H1 (cell line): ENCODE results near the gene WDR59.

Source experiments
- ASH2L ChIP-seq: fragments of 200-600, 300-600 bp; sonication (generic); IDR thresholded peaks from one replicate; pipeline ENCODE4 v1.7.1; 2017; ENCODE audit warnings: low read length
- FOSL1 ChIP-seq: IDR thresholded peaks from 2 replicates; pipeline ENCODE4 v1.6.1; 2011; ENCODE audit warnings: mild to moderate bottlenecking, low read depth, low read length, moderate library complexity; ENCODE audit not compliant: insufficient read depth
- HDAC6 ChIP-seq: IDR thresholded peaks from one replicate; pipeline ENCODE4 v1.7.1; 2012; ENCODE audit warnings: low read depth, mild to moderate bottlenecking, inconsistent platforms, low read length, moderate library complexity
- NANOG ChIP-seq: IDR thresholded peaks from 2 replicates; pipeline ENCODE4 v1.6.1; 2011; ENCODE audit warnings: low read length, low read depth, mild to moderate bottlenecking, inconsistent platforms; ENCODE audit not compliant: insufficient read depth, poor library complexity, severe bottlenecking
- POLR2A ChIP-seq, 2 experiments: IDR thresholded peaks; 1 replicate in 1 of 2; 2 replicates in 1 of 2; pipeline ENCODE4 v1.6.1; 2011; ENCODE audit warnings: low read depth in 2 of 2, low read length in 2 of 2, mild to moderate bottlenecking in 2 of 2; ENCODE audit errors: control extremely low read depth in 1 of 2
- POLR2AphosphoS5 ChIP-seq: IDR thresholded peaks from 2 replicates; pipeline ENCODE4 v1.6.1; 2011; ENCODE audit warnings: low read depth, low read length
- RFX5 ChIP-seq: IDR thresholded peaks from 2 replicates; pipeline ENCODE4 v1.6.1; 2011; ENCODE audit warnings: low read depth, low read length, improper control_type of control experiment, borderline replicate concordance
- TEAD4 ChIP-seq: IDR thresholded peaks from 2 replicates; pipeline ENCODE4 v1.6.1; 2012; ENCODE audit warnings: low read depth, low read length, inconsistent platforms, mixed read lengths
- YY1 ChIP-seq: IDR thresholded peaks from 2 replicates; pipeline ENCODE4 v1.6.1; 2011; ENCODE audit warnings: low read depth, mild to moderate bottlenecking, low read length
- TF ChIP-seq, protein P1 (sequence below), 3 experiments: IDR thresholded peaks; 1 replicate in 2 of 3; 2 replicates in 1 of 3; pipeline versions ENCODE4 v1.5.1 to v1.6.1; 2011; ENCODE audit warnings: low read length in 3 of 3, mild to moderate bottlenecking in 3 of 3, inconsistent platforms in 2 of 3, low read depth in 1 of 3, moderate library complexity in 1 of 3; ENCODE audit not compliant: insufficient read depth in 1 of 3; ENCODE audit errors: control extremely low read depth in 1 of 3
- TF ChIP-seq, protein P2 (sequence below): IDR thresholded peaks from 2 replicates; pipeline ENCODE4 v1.6.1; 2012; ENCODE audit warnings: inconsistent platforms
- TF ChIP-seq, protein P3 (sequence below): IDR thresholded peaks from 2 replicates; pipeline ENCODE4 v1.6.1; 2012; ENCODE audit warnings: inconsistent platforms

DNA sequence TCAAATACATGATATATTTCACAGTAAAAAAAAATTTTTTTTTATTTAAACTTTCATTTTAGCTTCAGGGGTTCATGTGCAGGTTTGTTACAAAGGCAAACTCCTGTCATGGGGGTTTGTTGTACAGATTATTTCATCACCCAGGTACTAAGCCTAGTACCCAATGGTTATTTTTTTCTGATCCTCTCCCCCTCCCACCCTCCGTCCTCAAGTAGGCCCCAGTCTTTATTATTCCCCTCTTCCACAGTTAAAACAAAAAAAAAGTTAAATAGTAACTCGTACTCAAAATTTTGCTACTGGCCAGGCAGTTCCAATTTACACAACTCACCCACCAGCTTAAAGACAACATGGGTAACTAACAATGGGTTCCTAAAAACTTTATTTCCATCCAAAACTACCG, 63.9 kb downstream of the WDR59 start:
- TF ChIP-seq YY1 (no peak), HDAC6 (no peak), FOSL1 (no peak), ASH2L (no peak), POLR2A (IDR thresholded peaks at IDR 0.05; ENCODE audit: control extremely low read depth in 1 of 2, low read depth in 2 of 2, low read length in 2 of 2) (no peak), NANOG (no peak), TEAD4 (no peak), POLR2AphosphoS5 (no peak), RFX5 (no peak)
- TF ChIP-seq, protein P1, sequence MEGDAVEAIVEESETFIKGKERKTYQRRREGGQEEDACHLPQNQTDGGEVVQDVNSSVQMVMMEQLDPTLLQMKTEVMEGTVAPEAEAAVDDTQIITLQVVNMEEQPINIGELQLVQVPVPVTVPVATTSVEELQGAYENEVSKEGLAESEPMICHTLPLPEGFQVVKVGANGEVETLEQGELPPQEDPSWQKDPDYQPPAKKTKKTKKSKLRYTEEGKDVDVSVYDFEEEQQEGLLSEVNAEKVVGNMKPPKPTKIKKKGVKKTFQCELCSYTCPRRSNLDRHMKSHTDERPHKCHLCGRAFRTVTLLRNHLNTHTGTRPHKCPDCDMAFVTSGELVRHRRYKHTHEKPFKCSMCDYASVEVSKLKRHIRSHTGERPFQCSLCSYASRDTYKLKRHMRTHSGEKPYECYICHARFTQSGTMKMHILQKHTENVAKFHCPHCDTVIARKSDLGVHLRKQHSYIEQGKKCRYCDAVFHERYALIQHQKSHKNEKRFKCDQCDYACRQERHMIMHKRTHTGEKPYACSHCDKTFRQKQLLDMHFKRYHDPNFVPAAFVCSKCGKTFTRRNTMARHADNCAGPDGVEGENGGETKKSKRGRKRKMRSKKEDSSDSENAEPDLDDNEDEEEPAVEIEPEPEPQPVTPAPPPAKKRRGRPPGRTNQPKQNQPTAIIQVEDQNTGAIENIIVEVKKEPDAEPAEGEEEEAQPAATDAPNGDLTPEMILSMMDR (IDR thresholded peaks at IDR 0.05; ENCODE audit: control extremely low read depth in 1 of 3, insufficient read depth in 1 of 3, low read depth in 1 of 3, low read length in 3 of 3) = no peak
- TF ChIP-seq, protein P2, sequence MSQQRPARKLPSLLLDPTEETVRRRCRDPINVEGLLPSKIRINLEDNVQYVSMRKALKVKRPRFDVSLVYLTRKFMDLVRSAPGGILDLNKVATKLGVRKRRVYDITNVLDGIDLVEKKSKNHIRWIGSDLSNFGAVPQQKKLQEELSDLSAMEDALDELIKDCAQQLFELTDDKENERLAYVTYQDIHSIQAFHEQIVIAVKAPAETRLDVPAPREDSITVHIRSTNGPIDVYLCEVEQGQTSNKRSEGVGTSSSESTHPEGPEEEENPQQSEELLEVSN = no peak
- TF ChIP-seq, protein P3, sequence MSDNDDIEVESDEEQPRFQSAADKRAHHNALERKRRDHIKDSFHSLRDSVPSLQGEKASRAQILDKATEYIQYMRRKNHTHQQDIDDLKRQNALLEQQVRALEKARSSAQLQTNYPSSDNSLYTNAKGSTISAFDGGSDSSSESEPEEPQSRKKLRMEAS = no peak
